Activated CD8-positive, alpha-beta memory T cell treated with anti-CD3 and anti-CD28 coated beads, Interleukin-2, amount 50 U/mL, for 1 hour (primary cell): ENCODE data around the gene SIAE.

Experiments
- DNase-seq: peaks from one replicate; pipeline ENCODE4 v3.0.0-alpha.2; 2020; ENCODE audit errors: extremely low read depth

Gene SIAE

GRCh38 chr11:124663861-124664260 is 9.7 kb downstream of the SIAE start:
- DNase-seq: no peak

DNA sequence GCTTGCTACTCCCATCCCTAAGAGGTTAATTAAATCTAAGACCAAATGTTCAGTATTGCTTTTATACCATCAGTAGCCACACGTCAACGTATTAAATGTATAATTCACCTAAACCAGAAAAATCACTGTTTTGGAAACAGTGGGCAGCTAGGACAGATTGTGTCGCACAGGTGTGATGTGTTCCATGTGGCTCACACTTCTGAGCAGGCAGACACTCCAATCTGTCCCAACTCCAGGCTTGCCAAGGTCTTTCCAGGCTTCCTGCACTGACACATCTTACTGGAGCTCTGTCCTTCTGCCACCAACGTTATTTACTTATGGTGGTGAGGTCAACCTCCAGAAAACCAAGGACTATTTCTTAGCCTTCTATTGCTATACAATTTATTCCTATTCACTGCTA is 11.4 kb downstream of the SIAE start:
- no peak for DNase-seq

DNA sequence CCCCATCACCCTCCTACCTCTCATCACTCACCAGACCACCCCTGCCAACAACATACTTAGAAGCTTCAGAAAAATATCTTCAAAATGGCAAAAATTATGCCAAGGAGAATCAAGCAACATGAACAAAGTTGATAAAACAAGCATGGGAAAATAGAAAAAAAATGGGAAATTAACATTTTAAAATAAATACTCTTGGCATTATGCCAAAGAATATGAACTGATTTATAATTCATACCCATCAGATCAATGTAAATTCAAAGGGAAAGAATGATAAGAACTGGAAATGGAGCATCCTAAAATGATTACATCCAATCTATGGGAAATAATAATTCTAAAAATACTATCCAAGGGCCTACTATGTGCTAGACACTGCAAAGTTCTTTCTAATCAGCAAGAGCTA is 12.0 kb downstream of the SIAE start:
- DNase-seq: no peak

DNA sequence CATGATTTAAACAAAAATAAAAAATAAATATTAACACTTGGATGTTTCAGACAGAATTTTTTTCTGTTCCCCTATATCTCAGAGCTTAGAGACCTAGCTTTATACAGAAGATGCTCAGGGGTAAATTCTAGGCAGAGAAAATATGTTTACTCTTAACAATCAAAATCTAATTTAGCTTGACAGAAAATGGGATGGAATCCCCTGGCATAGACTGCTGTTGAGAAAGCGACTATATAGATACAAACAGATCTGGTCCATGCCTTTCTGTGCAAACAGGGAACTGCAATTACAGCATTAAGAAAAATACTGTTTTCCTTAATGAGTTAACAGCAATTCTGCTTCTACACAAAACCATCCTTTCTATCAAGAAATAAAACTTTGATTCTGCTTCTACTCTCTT is 14.6 kb downstream of the SIAE start:
- no peak for DNase-seq

- no peak for DNase-seq
Measured at GRCh38 chr11:124658501-124658900, 15.0 kb downstream of the SIAE start.

DNA sequence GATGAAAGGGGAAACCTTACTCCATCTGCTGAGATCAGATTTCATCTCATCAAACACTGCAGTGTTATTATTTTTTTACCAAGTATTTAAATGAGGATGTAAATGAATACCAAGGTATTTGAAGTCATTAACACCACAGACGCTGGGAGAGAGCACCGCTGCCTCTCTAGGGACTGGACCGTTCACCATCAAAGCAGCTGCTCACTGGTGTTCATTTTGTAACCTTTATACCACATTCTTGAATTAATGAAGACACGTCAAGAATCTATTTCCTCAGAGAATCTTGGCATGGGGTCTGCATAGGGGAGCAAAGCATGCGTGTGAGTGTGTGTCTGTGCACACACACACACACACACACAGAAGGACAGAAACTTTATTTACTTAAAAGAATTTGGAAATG is 15.6 kb downstream of the SIAE start:
- no peak for DNase-seq

DNA sequence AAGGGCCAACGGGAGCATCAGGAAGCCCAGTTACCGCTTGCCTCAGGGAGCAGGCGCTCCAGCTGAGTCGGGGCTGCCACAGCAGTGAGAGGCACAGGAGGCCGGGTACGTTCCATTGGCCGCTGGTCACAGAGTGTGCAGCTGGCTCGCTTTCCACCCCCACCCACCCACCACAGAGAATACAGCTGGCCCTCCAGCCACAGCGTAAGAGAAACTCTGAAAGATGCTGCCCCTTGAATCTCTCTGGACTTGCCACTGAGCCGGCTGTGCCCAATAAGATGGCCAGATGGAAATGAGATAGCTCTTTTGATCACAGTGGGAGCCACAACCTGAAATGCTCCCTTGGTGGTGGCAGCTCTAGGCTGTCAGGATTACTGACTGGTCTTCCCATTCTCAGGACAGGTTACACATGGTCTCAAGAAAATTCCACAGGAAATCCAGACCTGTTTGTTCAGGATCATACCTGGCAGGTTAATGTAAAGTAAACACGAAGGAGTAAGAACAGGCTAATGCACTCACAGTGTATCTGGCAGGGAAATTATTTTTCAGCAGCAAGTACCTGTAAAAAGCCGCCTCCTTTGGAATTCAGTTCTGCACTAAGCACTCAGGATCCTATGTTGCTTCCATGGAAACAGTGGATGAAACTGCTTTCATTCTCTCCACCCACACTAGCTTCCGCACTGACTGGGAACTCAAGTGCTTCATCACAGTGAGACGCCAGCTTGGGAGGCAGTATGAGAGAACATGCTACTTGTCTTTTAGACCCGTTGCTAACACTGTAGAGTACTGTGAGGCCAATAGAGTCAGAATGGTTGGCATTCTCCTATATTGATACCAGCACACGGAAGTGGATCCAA is 16.5 kb downstream of the SIAE start:
- no peak for DNase-seq

DNA sequence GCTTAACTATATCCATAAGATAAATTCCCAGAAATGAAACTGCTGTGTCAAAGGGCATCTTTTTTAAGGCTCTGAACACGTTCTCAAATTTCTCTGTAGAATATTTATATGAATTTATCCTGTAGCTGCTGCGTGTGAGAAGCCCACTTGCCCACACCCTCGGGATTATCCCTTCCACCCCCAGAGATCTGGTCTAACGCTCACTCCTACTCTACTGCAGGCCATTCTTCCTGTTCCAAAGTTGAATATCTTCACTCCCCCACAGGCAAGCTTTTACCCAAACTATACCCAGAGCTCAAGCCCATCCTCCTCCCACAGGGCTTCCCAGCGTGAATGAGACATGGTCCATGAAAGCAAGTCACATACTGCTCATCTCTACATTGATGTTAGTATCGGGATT is 24.9 kb downstream of the SIAE start:
- DNase-seq: no peak

DNA sequence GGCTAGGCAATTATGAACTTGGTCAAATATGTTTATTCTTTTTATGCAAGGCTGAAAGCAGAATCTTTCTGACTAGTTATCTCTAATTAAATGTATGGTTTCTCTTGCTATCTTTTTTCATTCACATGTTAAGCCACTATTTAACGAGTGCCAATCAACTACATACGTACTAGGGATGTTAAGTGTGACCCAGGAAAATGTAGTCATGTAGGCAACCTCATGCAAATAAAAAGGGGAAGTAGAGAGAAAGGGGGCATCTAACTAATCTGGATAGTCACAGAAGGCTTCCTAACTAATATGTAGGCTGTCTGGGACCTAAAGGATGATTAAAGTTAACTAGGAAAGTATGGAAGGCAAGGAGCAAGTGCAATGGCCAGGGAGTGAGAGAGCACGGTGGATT is 27.4 kb downstream of the SIAE start:
- no peak for DNase-seq

DNA sequence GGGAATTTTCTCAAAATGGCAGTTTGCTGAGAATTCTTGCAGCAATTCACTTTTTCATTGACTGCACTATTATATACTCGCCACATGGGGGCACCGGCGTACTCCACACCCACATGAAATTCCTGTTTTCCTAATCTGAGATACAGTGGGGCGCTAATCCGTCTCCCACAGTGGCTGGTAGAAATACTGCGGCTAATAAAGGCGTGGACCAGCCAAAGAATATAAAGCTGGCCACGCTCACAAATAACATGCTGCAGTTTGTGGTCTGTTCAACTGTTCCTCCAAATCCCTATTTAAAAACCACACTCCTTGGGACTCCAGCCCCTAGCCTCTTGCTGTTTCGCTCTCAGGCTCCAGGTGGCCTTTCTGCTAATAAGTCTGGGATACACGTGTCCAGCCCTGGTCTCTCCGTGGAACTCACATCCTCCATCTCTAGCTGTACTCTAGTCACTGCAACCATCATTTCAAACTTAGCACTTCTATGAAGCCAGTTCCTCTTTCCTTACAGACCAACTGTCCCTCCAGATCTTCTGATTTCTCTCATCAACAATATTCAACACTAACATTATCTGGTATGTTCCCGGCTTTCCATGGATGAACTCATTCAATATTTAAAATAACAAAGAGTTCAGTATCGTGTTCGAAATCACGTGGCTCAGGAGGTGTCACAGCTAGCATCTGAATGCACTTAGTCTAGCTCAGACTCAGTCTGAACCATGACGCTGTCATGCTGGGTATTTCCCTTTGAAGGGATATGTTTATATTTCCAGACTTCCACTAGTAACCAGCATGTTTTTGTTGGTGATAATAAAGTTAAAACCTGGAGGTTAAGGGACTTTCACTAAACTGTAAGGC is 28.9 kb downstream of the SIAE start:
- DNase-seq: no peak

- no peak for DNase-seq
Measured at GRCh38 chr11:124643605-124644425, 29.7 kb downstream of the SIAE start.

DNA sequence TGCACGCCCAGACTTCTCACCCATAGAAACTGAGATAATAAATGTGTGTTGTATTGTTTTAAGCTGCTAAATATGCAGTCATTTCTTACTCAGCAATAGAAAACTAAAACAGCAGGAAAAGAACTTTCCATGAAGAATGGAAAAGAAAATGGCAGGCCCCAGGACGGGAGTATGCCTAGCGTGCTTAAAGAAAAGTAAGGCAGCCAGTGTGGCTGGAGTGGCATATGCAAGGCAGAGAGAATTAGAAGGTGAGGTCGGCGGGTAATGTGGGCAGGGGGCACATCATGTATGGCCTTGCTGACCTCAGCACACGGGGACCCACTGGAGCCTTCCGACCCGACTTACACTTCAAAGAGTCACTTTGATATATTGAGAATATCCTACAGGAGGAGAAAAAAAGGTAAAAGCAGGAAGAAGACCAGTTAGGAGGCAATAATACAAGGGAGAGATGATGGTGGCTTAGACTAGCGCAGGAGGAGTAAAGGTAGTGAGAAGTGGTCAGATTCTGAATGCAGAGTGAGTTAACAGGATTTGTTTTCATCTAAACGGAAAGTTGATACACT is 30.4 kb downstream of the SIAE start:
- no peak for DNase-seq

DNA sequence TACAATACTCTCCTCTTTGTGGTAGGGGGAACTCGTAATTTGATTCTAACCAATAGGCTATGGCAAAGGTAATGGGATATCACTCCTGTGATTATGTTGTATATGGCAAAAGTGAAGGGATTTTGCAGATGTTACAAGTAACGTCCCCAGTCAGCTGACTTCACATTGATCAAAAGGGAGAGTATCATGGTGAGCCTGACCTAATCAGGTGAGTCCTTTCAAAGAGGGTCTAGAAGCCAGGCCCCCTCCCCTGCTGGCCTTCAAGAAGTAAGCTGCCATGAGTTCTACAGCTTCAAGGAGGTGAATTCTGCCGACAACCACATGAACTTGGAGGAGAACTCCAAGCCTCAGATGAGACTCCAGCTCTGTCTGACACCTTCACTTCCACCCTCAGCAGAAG is 30.9 kb downstream of the SIAE start:
- no peak for DNase-seq

GRCh38 chr11:124640666-124641065 is 32.9 kb downstream of the SIAE start:
- no peak for DNase-seq

DNA sequence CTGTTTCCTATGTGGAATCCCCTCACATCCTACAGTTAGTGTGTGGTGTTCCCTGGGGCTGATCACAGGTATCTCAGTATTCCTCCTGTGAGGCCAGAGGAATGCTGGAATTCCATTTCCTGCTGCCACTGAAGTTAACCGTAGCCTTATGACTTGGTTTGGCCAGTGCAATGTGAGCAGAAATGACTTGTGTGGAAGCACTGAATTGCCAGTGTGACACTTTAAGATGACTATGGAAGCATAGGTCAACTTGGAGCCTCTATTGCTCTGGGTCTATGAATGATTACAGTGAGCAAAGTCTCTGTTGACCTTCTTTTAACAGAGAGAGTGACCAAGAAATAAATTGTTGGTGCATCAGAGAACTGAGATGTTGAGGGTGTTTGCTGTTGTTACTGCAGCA is 34.4 kb downstream of the SIAE start:
- no peak for DNase-seq

DNA sequence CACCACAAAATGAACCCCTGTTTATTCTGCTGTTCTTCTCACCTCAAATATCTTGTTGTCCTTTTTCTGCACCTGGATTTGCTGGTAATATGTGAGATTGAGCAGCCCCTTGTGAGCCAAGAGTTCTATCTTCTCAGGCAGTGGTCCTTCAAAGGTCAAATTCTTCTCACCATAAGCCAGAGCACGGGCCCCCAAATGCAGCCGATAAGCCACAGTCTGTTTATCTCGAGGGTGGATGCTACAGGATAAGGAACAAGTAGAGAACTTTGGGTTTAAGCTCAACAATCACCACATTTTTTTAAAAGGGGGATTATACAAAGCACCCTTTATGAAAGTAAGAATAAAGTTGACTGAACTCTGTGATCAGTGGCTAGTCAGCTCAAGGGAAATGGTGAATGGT is 35.0 kb downstream of the SIAE start:
- DNase-seq: no peak

GRCh38 chr11:124635932-124636331 is 37.6 kb downstream of the SIAE start:
- DNase-seq: no peak

- no peak for DNase-seq
Measured at GRCh38 chr11:124633355-124633754, 40.2 kb downstream of the SIAE start.

DNA sequence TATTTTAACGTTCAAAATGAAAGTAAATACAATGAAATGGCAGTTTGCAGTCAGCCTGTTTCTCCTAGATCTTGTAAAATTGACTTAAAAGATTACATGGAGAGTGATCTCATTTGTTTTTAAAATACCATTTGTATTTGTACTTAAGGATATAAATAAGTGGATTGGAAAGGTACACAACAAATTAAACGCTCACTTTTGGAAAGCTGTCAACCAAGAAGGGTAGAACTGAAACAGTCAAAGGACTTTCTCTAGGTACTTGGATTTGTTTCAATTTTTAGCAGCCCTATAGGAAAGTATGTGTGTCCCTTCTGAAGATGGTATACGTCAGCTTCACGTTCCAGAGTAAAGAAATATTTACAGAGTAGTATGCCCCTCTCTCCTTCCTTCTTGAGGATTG is 43.6 kb downstream of the SIAE start:
- no peak for DNase-seq

- no peak for DNase-seq
Measured at GRCh38 chr11:124627546-124627945, 46.0 kb downstream of the SIAE start.

DNA sequence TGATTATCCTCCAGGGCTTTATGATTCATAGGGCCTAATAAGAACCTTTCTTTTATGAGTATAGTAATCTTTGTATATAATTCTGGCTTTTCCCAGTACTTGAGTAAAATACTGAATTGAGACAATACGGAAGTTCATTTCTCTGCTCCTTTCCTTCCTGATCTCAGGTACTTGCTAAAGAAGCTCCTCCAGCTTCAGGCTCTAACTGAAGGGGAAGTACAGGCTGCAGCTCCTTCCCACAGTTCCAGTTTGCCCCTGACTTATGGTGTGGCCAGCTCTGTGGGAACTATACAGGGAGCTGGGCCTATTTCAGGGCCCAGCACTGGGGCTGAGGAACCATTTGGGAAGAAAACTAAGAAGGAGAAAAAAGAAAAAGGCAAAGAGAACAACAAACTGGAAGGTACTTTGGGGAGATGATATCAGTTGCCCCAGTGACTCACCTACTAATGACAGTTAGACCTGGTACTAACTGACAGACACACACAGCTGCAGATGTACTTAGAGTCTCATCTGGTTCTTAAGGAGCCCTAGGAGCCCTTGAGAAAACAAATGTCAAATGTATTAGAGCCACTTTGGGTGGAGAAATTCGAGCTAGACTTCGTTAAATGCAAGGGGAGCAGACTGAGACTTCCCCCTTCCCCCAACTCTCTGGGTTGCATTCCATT is 47.9 kb downstream of the SIAE start:
- DNase-seq: no peak
